ENCODE results near the gene EGFL6.

DNA sequence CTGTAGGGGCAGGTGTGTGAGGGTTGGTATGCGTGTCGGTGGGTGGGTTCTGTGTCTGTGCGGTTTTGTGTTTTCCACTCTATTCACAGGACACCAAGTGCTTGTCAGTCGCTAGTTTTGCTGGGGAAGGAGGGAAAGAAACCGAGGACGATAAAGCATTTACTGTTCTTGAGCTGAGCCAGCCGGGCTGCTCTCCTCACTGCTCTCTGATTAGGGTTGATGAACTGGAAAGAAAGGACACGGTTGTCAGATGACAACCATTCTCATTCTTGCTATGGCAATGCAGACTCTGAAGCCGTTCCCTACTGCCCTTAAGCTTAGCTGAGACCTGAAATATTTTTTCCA is 832 bp downstream of the EGFL6 start:
- no peak for TF ChIP-seq EZH2phosphoT487 (IDR thresholded peaks at IDR 0.05; ENCODE audit: borderline replicate concordance)
- TF ChIP-seq, protein P1, sequence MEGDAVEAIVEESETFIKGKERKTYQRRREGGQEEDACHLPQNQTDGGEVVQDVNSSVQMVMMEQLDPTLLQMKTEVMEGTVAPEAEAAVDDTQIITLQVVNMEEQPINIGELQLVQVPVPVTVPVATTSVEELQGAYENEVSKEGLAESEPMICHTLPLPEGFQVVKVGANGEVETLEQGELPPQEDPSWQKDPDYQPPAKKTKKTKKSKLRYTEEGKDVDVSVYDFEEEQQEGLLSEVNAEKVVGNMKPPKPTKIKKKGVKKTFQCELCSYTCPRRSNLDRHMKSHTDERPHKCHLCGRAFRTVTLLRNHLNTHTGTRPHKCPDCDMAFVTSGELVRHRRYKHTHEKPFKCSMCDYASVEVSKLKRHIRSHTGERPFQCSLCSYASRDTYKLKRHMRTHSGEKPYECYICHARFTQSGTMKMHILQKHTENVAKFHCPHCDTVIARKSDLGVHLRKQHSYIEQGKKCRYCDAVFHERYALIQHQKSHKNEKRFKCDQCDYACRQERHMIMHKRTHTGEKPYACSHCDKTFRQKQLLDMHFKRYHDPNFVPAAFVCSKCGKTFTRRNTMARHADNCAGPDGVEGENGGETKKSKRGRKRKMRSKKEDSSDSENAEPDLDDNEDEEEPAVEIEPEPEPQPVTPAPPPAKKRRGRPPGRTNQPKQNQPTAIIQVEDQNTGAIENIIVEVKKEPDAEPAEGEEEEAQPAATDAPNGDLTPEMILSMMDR (conservative IDR thresholded peaks at IDR 0.05; ENCODE audit: low read length) = no peak

Measured in Loucy (cell line).